ENCODE data around the gene AZGP1.

AZGP1 gene

DNA sequence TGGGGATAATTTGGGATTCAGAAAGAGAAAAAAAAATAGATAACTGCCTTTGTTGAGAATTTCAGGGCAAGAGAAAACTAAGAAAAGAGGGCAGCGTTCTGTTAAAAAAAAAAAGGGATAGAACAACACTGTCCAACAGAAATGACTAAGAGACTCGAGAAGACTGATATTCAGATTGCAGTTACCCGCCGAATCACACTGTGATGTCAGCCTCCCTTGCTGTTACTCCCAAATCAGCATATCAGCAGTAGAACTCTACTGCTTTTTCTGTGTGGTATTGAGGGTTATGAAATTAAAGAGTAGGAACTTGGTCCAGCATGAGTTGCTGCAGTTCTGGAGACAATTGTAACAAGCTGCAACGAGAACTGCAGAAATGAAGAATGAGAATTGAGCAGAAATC, 48.3 kb downstream of the AZGP1 start:
- no peak for TF ChIP-seq CTCF (IDR thresholded peaks at IDR 0.05; ENCODE audit: insufficient read depth, missing control alignments)
- DNase-seq (ENCODE audit: insufficient read length, low spot score) (no peak), FAIRE-seq (no peak)

- no peak for TF ChIP-seq CTCF (IDR thresholded peaks at IDR 0.05; ENCODE audit: insufficient read depth, missing control alignments)
- DNase-seq (ENCODE audit: insufficient read length, low spot score) = no peak
- FAIRE-seq = no peak
Observed at GRCh38 chr7:99926321-99926720, 49.5 kb downstream of the AZGP1 start.

GRCh38 chr7:99923200-99923599, 52.6 kb downstream of the AZGP1 start:
- no peak for DNase-seq (ENCODE audit: insufficient read length, low spot score)
- no peak for TF ChIP-seq CTCF (IDR thresholded peaks at IDR 0.05; ENCODE audit: insufficient read depth, missing control alignments)
- FAIRE-seq = no peak

DNA sequence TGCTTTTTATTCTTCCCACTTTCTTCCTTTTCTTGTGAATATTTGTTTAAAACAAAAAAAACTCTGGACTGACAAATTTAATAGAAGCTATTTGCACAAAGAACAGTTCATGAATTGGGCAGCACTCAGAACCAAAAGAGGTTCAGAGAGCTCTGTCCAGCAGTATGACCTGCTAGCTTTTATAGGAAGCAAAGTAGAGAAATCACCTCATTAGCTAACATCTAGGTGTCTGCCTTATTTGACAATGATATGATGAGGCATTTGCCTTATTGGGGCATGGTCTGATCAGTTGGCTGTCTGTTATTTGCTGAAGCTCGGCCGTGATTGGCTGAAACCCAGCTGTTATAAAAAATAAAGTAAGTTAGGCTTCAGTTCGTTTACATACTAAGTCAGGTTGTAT, 55.7 kb downstream of the AZGP1 start:
- DNase-seq (ENCODE audit: insufficient read length, low spot score) (no peak), FAIRE-seq (no peak)
- no peak for TF ChIP-seq CTCF (IDR thresholded peaks at IDR 0.05; ENCODE audit: insufficient read depth, missing control alignments)

DNA sequence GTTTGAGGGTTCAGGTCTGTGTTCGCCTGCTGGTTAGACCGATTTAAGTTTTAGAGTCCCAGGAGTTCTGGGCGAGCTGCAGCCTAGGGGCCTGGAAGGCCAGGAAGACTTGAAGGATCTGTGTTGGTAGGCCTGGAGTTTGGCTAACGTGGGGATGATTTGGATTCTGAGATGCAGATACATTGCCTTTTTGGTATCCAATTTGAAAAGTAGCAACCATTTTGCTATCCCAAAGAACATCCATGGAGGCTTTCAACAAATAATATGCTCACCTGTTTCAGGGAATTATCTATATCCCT, 56.1 kb downstream of the AZGP1 start:
- TF ChIP-seq CTCF (IDR thresholded peaks at IDR 0.05; ENCODE audit: insufficient read depth, missing control alignments) = no peak
- no peak for FAIRE-seq

DNA sequence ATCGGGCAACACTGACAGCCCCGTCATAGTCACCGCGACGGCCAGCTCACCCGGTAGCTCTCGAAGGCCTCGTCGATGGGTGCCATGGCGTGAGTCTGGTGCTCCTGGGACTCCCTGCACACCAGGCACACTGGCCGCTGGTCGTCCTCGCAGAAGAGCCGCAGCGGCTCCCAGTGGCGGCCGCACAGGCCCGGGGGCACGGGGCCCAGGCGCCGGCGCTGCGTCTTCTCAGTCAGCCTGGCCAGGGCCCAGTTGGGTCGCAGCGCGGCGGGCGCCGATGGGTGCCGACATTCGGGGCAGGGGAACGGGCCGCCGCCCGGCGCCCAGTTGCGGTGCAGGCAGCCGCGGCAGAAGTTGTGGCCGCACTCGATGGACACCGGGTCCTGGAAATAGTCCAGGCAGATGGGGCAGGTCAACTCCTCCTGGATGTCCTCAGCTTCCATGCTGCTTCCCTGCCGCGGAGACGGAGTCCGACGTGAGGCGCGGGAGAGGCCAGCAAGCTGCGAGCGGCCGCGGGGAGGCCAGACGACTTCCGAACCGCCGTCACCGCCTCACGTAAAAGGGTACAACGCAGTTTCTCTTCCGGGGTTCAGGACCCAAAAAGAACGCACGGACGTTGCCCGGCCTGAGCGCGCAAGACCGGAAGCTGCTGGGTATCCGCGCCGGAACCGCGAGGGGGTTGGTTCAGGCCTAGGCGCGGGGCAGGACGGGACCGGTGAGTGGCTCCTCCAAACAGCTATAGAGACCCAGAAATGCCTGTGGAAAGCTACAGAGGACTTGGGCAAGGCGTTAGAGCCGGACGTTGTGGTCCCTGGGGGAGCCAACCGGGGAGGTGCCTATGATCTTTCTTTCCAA, 56.6 kb downstream of the AZGP1 start, which contains the start of gene TRIM4:
TRIM4 (minus strand) TSS at position 572 of the 855 bp plus-strand sequence; CDS start at position 443, 129 bp downstream.
- FAIRE-seq (no peak), DNase-seq (ENCODE audit: insufficient read length, low spot score) (peak; percentile 79)
- TF ChIP-seq CTCF (IDR thresholded peaks at IDR 0.05; ENCODE audit: insufficient read depth, missing control alignments) = no peak

More for the DNA sequence above, 56.1 kb downstream of the AZGP1 start:
- DNase-seq (ENCODE audit: insufficient read length, low spot score) = no peak

Measured in D721Med (cell line).